ENCODE data around the gene IL6ST. TPM values are rescaled to one million over a fixed set of nuclear protein-coding genes. Genes with fewer than 3 reads are reported as not detected.

Gene IL6ST
- total and polyA plus RNA-seq, 2 donors = 75.9 to 457 TPM

GRCh38 chr5:55917402-55918086 is 77.2 kb downstream of the IL6ST start:
- DNase-seq (ENCODE audit: extremely low spot score) = no peak
- WGBS = 88% methylated on average over 5 of the region's 5 CpGs
- Histone ChIP-seq H3K27ac (ENCODE audit: low read depth) (no peak overlapping the region), H3K4me3 (ENCODE audit: low read depth, low read length) (no peak overlapping the region), H3K4me1 (ENCODE audit: insufficient read depth) (no peaks in the 10 kb centered on the region), H3K36me3 (ENCODE audit: insufficient read depth) (no peaks in the 10 kb centered on the region)

GRCh38 chr5:55916986-55917385 is 77.8 kb downstream of the IL6ST start:
- no peak overlapping the region for H3K27ac ChIP-seq (ENCODE audit: low read depth)
- H3K36me3 ChIP-seq (ENCODE audit: insufficient read depth) = no peaks in the 10 kb centered on the region
- no peak overlapping the region for H3K4me3 ChIP-seq (ENCODE audit: low read depth, low read length)
- DNase-seq (ENCODE audit: extremely low spot score) = no peak
- no peaks in the 10 kb centered on the region for H3K4me1 ChIP-seq (ENCODE audit: insufficient read depth)
- 86% methylated on average over 10 of the region's 10 CpGs for WGBS

- no peaks in the 10 kb centered on the region for H3K36me3 ChIP-seq (ENCODE audit: insufficient read depth)
- WGBS = 80% methylated on average over 3 of the region's 3 CpGs
- H3K4me1 ChIP-seq (ENCODE audit: insufficient read depth) = no peaks in the 10 kb centered on the region
- no peak for DNase-seq (ENCODE audit: extremely low spot score)
- no peak overlapping the region for H3K27ac ChIP-seq (ENCODE audit: low read depth)
- no peak overlapping the region for H3K4me3 ChIP-seq (ENCODE audit: low read depth, low read length)
Measured at GRCh38 chr5:55915783-55916182, 79.0 kb downstream of the IL6ST start.

GRCh38 chr5:55914971-55915370 is 79.8 kb downstream of the IL6ST start:
- H3K4me3 ChIP-seq (ENCODE audit: low read depth, low read length) = no peak overlapping the region

GRCh38 chr5:55913466-55914413 is 81.0 kb downstream of the IL6ST start:
- Histone ChIP-seq H3K36me3 (ENCODE audit: insufficient read depth) (no peaks in the 10 kb centered on the region), H3K27ac (ENCODE audit: low read depth) (no peak overlapping the region), H3K4me3 (ENCODE audit: low read depth, low read length) (no peak overlapping the region), H3K4me1 (ENCODE audit: insufficient read depth) (no peaks in the 10 kb centered on the region)
- WGBS = 92% methylated on average over 10 of the region's 10 CpGs
- no peak for DNase-seq (ENCODE audit: extremely low spot score)

More at GRCh38 chr5:55914971-55915370, 79.8 kb downstream of the IL6ST start:
- 99% methylated on average over 2 of the region's 2 CpGs for WGBS
- H3K4me1 ChIP-seq (ENCODE audit: insufficient read depth) = no peaks in the 10 kb centered on the region
- no peaks in the 10 kb centered on the region for H3K36me3 ChIP-seq (ENCODE audit: insufficient read depth)
- no peak overlapping the region for H3K27ac ChIP-seq (ENCODE audit: low read depth)
- no peak for DNase-seq (ENCODE audit: extremely low spot score)

GRCh38 chr5:55911784-55912653 is 82.7 kb downstream of the IL6ST start:
- no peaks in the 10 kb centered on the region for H3K36me3 ChIP-seq (ENCODE audit: insufficient read depth)
- 59% methylated on average over 2 of the region's 2 CpGs for WGBS
- DNase-seq (ENCODE audit: extremely low spot score) = no peak
- no peak overlapping the region for H3K27ac ChIP-seq (ENCODE audit: low read depth)
- no peak overlapping the region for H3K4me3 ChIP-seq (ENCODE audit: low read depth, low read length)
- H3K4me1 ChIP-seq (ENCODE audit: insufficient read depth) = no peaks in the 10 kb centered on the region

GRCh38 chr5:55908804-55909203 is 86.0 kb downstream of the IL6ST start:
- H3K27ac ChIP-seq (ENCODE audit: low read depth) = no peak overlapping the region
- no peaks in the 10 kb centered on the region for H3K4me1 ChIP-seq (ENCODE audit: insufficient read depth)
- WGBS = 82% methylated on average over 1 of the region's 1 CpG
- no peak for DNase-seq (ENCODE audit: extremely low spot score)
- H3K36me3 ChIP-seq (ENCODE audit: insufficient read depth) = no peaks in the 10 kb centered on the region
- no peak overlapping the region for H3K4me3 ChIP-seq (ENCODE audit: low read depth, low read length)

- Histone ChIP-seq H3K4me3 (ENCODE audit: low read depth, low read length) (no peak overlapping the region), H3K27ac (ENCODE audit: low read depth) (no peak overlapping the region), H3K4me1 (ENCODE audit: insufficient read depth) (no peaks in the 10 kb centered on the region), H3K36me3 (ENCODE audit: insufficient read depth) (no peaks in the 10 kb centered on the region)
- WGBS = 97% methylated on average over 7 of the region's 7 CpGs
- no peak for DNase-seq (ENCODE audit: extremely low spot score)
Measured at GRCh38 chr5:55907927-55908326, 86.8 kb downstream of the IL6ST start.

- DNase-seq (ENCODE audit: extremely low spot score) = no peak
- H3K4me3 ChIP-seq (ENCODE audit: low read depth, low read length) = no peak overlapping the region
- no peak overlapping the region for H3K27ac ChIP-seq (ENCODE audit: low read depth)
- H3K36me3 ChIP-seq (ENCODE audit: insufficient read depth) = no peaks in the 10 kb centered on the region
- 77% methylated on average over 4 of the region's 4 CpGs for WGBS
- no peaks in the 10 kb centered on the region for H3K4me1 ChIP-seq (ENCODE audit: insufficient read depth)
Measured at GRCh38 chr5:55905251-55905650, 89.5 kb downstream of the IL6ST start.

GRCh38 chr5:55904152-55904551 is 90.6 kb downstream of the IL6ST start:
- DNase-seq (ENCODE audit: extremely low spot score) = no peak
- H3K4me1 ChIP-seq (ENCODE audit: insufficient read depth) = no peaks in the 10 kb centered on the region
- H3K36me3 ChIP-seq (ENCODE audit: insufficient read depth) = no peaks in the 10 kb centered on the region
- 96% methylated on average over 3 of the region's 3 CpGs for WGBS
- no peak overlapping the region for H3K27ac ChIP-seq (ENCODE audit: low read depth)
- H3K4me3 ChIP-seq (ENCODE audit: low read depth, low read length) = no peak overlapping the region

- no peak for DNase-seq (ENCODE audit: extremely low spot score)
- no peak overlapping the region for H3K4me3 ChIP-seq (ENCODE audit: low read depth, low read length)
- 85% methylated on average over 19 of the region's 19 CpGs for WGBS
- H3K27ac ChIP-seq (ENCODE audit: low read depth) = no peak overlapping the region
- H3K4me1 ChIP-seq (ENCODE audit: insufficient read depth) = no peaks in the 10 kb centered on the region
- H3K36me3 ChIP-seq (ENCODE audit: insufficient read depth) = no peaks in the 10 kb centered on the region
Measured at GRCh38 chr5:55903121-55903701, 91.6 kb downstream of the IL6ST start.

- no peak overlapping the region for H3K27ac ChIP-seq (ENCODE audit: low read depth)
- WGBS = 88% methylated on average over 5 of the region's 5 CpGs
- H3K4me3 ChIP-seq (ENCODE audit: low read depth, low read length) = no peak overlapping the region
- H3K36me3 ChIP-seq (ENCODE audit: insufficient read depth) = no peaks in the 10 kb centered on the region
- no peak for DNase-seq (ENCODE audit: extremely low spot score)
- H3K4me1 ChIP-seq (ENCODE audit: insufficient read depth) = no peaks in the 10 kb centered on the region
Measured at GRCh38 chr5:55902696-55903095, 92.1 kb downstream of the IL6ST start.

- no peak for DNase-seq (ENCODE audit: extremely low spot score)
- H3K4me3 ChIP-seq (ENCODE audit: low read depth, low read length) = no peak overlapping the region
- no peaks in the 10 kb centered on the region for H3K4me1 ChIP-seq (ENCODE audit: insufficient read depth)
- no peaks in the 10 kb centered on the region for H3K36me3 ChIP-seq (ENCODE audit: insufficient read depth)
- H3K27ac ChIP-seq (ENCODE audit: low read depth) = no peak overlapping the region
Measured at GRCh38 chr5:55900776-55901175, 94.0 kb downstream of the IL6ST start.

Measured in urinary bladder (tissue), 4 donors.